Spleen (tissue), 7 donors: ENCODE data around the gene OR13C9.

Source experiments
- CTCF ChIP-seq, 11 experiments: fragments of 200-600 bp in 7 of 11; fragments of 450-650 bp in 4 of 11; sonication (generic) in 4 of 11; IDR thresholded peaks in 8 of 11; conservative IDR thresholded peaks in 3 of 11; 1 replicate in 7 of 11; 2 replicates in 4 of 11; pipeline versions ENCODE4 v1.4.0 to v1.8.0; 2016 to 2021; ENCODE audit warnings: antibody characterized with exemption in 11 of 11, inconsistent platforms in 4 of 11, mild to moderate bottlenecking in 1 of 11
- POLR2A ChIP-seq, 3 donors: fragments of 450-650 bp; IDR thresholded peaks; one replicate each; pipeline ENCODE4 v1.5.1; 2017; ENCODE audit warnings: antibody characterized with exemption in 3 of 3, mild to moderate bottlenecking in 1 of 3
- donor health status: DM: no; HTN: no; CAD: no; lungs with moderate emphysema.
- donor health status: DM: no; HTN: no; CAD: no.
- donor health status: DM: no; HTN: no; CAD: no.

- no peak for TF ChIP-seq POLR2A (IDR thresholded peaks at IDR 0.05)
- TF ChIP-seq CTCF (IDR thresholded peaks at IDR 0.05 in 8 of 11, conservative IDR thresholded peaks at IDR 0.05 in 3 of 11) = no peak
These were observed 37.4 kb downstream of the OR13C9 start for GRCh38 chr9:104580562-104580961.
